HG03159 (cell line): ENCODE results near the gene FPR3.
"Not testable (repeated sequence)": the region's sequence is repeated elsewhere in the genome, so short reads cannot be mapped to it uniquely, and the experiment has no call there.

Source experiments
- ATAC-seq: cut with Tn5 transposase; IDR thresholded peaks from one replicate; pipeline ENCODE4 v1.9.1; 2021; ENCODE audit warnings: mild to moderate bottlenecking, moderate library complexity; ENCODE audit not compliant: unreplicated experiment

FPR3 gene

GRCh38 chr19:51806571-51806970 is 11.6 kb downstream of the FPR3 start:
- ATAC-seq = not testable (repeated sequence)

- ATAC-seq = no peak
These were observed 12.2 kb downstream of the FPR3 start for GRCh38 chr19:51807111-51807701.

- ATAC-seq = no peak
These were observed 13.0 kb downstream of the FPR3 start for GRCh38 chr19:51807925-51808324.

GRCh38 chr19:51808333-51808986 is 13.5 kb downstream of the FPR3 start:
- ATAC-seq = no peak

- ATAC-seq = no peak
These were observed 14.8 kb downstream of the FPR3 start for GRCh38 chr19:51809787-51810186.

GRCh38 chr19:51810223-51810622 is 15.3 kb downstream of the FPR3 start:
- ATAC-seq = no peak

- no peak for ATAC-seq
These were observed 16.4 kb downstream of the FPR3 start for GRCh38 chr19:51811344-51811743.

- no peak for ATAC-seq
These were observed 20.1 kb downstream of the FPR3 start for GRCh38 chr19:51815043-51815442.

- ATAC-seq = no peak
These were observed 21.8 kb downstream of the FPR3 start for GRCh38 chr19:51816711-51817110.

- ATAC-seq = no peak
These were observed 25.1 kb downstream of the FPR3 start for GRCh38 chr19:51820011-51820410.

GRCh38 chr19:51820831-51821446 is 26.0 kb downstream of the FPR3 start:
- ATAC-seq = no peak

- ATAC-seq = no peak
These were observed 26.5 kb downstream of the FPR3 start for GRCh38 chr19:51821456-51821855.

- ATAC-seq = no peak
These were observed 27.0 kb downstream of the FPR3 start for GRCh38 chr19:51821921-51822320.

- no peak for ATAC-seq
These were observed 27.4 kb downstream of the FPR3 start for GRCh38 chr19:51822325-51822724.

- no peak for ATAC-seq
These were observed 28.0 kb downstream of the FPR3 start for GRCh38 chr19:51822946-51823345.

GRCh38 chr19:51824281-51825005 is 29.5 kb downstream of the FPR3 start:
- ATAC-seq = no peak

GRCh38 chr19:51830274-51830673 is 35.3 kb downstream of the FPR3 start:
- no peak for ATAC-seq

GRCh38 chr19:51837145-51837544 is 42.2 kb downstream of the FPR3 start:
- no peak for ATAC-seq

GRCh38 chr19:51861870-51862622 is 67.1 kb downstream of the FPR3 start:
- no peak for ATAC-seq

- ATAC-seq = no peak
These were observed 78.1 kb downstream of the FPR3 start for GRCh38 chr19:51873097-51873496.
